ELF-1 (cell line): ENCODE data around the gene SEMA4D.
"Not testable (repeated sequence)": the region's sequence is repeated elsewhere in the genome, so short reads cannot be mapped to it uniquely, and the experiment has no call there.

Source experiments
- DNase-seq: peaks from one replicate; pipeline ENCODE4 v3.0.0-alpha.2; 2016; ENCODE audit warnings: low read depth, low spot score

The SEMA4D gene

DNA sequence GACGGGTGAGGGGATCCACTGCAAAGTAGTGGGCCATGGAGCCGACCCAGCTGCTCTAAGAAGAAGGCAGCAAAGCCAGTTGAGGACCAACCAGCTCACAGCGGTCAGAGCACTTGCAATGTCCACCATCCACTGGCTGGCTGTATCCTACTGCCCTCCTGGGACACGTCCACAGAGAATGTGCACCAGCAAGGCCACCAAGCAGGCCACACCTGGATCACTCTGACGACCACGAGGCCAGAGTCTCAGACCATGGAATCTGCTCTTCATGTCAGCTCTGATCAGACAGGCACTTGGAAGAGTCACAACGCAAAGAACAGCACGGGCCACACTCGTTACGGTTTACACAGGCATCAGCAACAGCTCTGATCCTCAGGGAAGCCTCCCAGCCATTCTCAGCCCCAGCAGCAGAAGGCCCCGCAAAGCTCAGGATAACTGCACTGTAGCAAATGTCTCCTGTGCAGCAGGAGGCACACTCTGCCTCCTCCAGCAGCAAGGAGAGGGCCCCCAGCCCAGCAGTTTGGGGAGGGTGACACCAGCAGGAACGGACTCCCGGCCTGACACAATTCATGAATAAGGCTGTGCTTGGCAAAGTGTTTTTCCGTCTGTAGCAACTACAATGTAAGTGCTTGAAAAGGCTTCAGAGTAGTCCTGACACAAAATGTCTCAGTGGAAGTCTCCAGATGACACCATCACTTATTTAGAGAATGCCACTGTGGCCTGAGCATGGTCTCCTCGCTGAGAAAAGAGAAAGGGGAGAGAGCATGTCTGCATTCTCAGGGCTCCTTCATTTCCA, 15.7 kb downstream of the SEMA4D start:
- DNase-seq: no peak

DNA sequence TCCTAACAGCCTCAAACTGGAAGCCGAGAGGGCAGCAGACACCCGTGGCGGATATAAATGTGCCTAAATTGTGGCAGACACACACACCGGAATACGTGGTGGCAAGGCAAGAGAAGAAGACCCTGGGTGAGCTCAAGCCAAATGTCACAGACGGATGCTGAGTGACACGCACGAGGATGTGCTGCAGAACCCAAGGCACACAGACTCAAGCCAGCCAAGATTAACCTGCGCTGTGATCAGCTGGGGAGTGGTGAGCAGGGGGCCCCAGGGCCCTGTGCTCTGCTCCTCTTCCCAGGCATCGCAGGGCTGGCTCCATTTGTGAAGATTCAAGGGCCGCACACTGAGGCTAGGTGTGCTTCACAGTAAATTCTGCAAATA, 16.4 kb downstream of the SEMA4D start:
- DNase-seq: no peak

DNA sequence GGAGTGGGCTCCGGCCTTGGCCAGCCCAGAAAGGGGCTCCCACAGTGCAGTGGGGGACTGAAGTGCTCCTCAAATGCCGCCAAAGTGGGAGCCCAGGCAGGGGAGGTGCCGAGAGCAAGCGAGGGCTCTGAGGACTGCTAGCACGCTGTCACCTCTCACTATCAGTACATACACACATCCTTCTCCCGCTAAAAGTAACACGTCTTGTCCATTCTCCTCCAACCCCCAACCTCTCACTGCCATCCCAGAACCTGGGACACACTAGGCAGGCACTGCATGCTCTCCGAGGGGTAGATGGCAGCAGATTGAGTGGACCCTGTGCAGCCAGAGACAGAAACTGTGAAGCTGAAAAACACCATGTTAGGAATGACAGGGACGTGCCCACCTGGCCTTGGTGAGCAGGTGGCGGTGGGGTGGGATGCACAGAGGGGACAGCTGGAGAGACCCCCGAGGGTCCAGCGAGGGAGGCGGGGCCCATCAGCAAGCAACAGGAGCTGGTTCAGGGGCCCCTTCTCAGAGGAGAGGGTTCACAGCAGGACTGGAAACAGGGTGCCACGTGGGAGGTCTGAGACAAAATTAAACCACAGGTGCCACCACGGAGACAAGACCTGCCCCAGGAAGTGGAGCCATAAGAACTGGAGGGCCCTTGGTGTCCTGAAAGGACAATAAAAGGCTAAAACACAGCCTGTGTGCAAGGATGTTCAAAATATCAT, 16.9 kb downstream of the SEMA4D start:
- no peak for DNase-seq

DNA sequence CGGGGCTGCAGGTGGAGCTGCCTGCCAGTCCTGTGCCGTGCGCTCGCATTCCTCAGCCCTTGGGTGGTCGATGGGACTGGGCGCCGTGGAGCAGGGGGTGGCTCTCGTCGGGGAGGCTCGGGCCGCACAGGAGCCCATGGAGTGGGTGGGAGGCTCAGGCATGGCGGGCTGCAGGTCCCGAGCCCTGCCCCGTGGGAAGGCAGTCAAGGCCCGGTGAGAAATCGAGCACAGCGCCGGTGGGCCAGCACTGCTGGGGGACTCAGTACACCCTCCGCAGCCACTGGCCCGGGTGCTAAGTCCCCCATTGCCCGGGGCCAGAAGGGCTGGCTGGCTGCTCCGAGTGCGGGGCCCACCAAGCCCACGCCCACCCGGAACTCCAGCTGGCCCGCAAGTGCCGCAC, 17.5 kb downstream of the SEMA4D start:
- not testable (repeated sequence) for DNase-seq

DNA sequence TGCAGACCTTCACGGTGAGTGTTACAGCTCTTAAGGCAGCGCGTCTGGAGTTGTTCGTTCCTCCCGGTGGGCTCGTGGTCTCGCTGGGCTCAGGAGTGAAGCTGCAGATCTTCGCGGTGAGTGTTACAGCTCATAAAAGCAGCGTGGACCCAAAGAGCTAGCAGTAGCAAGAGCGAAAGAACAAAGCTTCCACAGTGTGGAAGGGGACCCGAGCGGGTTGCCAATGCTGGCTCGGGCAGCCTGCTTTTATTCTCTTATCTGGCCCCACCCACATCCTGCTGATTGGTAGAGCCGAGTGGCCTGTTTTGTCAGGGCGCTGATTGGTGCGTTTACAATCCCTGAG, 18.3 kb downstream of the SEMA4D start:
- not testable (repeated sequence) for DNase-seq

DNA sequence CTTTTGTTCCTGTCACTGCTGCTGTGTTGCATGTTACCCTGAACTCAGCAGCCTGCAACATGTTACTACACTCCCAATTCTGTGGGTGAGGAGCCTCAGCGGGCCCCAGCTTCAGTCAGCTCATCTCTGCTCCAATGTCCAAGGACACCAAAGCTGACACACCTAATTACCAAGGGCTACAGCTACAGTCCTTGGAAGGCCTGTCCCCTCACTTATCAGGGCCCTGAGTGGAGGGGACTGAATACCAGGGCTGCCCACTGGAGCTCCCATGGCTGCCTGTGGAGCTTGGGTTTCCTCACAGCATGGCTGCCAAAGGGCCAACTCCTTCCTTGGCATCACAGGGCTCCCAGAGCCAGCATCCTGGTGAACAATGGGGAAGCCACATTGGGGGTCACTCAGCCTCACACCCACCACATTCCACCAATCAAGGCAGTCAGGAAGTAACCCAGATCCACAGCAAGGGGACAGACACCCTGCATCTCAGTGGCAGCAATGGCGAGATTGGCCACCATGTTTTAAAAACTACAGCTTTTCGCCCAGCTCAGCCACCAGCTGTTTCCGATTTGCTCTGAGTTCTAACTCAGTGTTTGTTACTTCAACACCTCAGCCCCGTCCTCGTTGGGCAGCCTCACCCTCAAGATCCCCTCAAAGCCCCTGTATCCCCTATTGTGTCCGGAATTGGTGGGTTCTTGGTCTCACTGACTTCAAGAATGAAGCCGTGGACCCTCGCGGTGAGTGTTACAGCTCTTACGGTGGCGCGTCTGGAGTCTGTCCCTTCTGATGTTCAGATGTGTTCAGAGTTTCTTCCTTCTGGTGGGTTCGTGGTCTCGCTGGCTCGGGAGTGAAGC, 18.9 kb downstream of the SEMA4D start:
- no peak for DNase-seq

DNA sequence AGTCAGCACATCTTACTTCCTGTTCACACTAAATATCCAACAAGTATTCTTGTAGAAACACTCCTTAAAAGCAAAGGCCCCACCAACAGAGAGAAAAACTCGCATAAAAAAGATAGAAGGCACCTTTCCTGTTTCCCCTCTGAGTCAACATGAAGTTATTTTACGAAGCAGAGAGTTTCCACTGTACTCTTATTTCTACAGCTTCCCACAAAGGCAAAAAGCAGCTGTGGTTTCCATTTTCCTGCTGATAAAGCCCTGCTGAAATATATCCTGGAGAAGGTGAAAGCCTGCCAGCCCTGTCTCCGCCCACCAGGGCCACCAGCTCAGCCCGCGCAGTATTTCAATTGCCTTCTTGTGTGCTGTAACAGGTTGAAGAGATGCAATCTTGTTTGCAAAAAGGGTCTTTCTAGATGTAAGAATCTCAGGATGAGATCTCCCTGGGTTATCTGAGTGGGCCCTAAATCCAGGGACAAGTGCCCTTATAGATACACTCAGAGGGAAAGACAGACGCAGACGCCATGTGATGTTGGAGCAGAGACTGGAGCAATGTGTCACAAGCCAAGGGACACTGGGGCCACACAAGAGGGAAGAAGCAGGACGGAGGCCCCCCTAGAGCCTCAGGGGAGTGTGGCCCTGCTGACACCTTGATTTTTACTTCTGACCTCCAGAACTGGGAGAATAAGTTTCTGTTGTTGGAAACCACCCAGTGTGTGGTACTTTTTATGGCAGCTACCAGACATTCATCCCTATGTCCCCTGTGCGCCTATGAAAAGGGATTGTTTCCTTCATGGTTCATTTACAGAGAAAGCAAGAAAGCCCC, 19.9 kb downstream of the SEMA4D start:
- DNase-seq: no peak

DNA sequence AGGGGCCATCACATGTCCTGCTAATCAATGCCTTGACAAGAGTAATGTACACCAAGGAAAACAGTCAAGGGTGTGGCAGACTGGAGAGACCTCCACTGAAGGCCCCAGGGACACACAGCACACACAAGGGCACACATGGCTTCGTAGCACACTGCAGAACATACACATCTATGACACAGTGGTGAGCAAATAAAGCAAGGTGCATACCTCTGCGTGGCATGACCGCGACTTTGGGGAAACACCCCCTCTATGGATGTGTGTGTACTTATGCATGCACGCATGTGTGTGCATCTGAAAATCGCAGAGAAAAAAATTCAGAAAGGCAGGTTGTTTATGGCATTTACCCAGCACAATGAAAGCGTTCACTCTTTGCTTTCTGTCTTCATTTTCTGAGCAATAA, 20.5 kb downstream of the SEMA4D start:
- no peak for DNase-seq

DNA sequence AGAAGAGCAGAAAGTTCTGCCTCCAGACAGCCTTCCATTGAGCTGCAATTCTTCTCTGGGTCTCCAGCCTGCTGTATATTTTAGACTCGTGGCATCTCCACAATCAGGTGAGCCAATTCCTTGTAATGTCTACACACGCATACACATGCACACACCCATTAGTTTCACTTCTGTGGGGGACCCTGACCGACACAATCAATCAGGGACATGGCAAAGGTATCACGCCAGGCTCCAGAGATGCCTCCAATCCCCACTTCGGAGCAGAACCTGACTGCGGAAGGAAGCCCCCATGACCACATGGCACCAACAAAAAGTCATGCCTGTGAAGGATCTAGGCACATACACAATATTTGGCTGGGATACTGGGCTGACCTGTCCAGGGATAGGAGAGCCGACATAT, 21.4 kb downstream of the SEMA4D start:
- no peak for DNase-seq

DNA sequence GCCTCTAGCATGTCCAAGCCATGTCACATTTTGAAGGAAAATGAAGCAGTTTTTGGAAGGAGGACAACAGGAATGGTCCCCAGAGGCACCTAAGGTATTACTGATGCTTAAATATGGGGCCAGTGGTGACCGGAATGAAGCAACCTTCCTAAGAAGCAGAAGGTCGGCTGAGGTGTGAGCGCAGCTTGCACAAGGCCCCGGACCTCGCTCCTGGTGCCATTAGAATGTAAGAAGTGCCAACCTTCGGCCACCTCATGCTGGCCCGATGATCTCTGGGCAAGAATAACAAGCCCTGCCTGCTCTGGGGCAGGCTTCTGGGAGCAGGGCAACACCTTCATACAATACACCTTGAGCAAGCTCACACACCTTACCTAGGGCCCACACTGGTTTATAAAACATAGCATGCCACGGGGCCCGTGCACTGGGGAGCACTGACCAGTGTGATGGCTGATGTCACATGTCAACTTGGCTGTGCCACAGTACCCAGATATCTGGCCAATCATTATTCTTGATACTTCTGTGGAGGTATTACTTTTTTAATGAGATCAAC, 21.9 kb downstream of the SEMA4D start:
- no peak for DNase-seq

DNA sequence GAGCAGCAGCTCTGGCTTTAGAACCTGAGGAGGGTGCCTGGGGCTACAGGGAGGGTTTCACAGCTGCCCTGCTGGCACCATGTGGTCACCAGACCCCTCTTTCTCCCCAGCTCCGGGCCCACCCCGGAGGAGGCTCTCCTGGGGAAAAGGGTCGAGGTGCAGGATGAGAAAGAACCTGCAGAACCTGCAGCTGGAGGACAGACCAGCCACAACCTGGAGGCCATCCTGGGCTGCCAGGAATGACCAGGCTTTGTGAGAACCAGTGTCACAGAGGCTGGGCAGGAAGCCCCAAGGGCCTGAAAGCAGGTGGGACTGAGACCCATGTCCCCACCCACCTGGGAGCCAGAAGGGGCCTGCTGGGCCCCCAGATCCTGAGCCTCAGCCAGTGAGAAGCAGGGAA, 23.0 kb downstream of the SEMA4D start:
- no peak for DNase-seq

DNA sequence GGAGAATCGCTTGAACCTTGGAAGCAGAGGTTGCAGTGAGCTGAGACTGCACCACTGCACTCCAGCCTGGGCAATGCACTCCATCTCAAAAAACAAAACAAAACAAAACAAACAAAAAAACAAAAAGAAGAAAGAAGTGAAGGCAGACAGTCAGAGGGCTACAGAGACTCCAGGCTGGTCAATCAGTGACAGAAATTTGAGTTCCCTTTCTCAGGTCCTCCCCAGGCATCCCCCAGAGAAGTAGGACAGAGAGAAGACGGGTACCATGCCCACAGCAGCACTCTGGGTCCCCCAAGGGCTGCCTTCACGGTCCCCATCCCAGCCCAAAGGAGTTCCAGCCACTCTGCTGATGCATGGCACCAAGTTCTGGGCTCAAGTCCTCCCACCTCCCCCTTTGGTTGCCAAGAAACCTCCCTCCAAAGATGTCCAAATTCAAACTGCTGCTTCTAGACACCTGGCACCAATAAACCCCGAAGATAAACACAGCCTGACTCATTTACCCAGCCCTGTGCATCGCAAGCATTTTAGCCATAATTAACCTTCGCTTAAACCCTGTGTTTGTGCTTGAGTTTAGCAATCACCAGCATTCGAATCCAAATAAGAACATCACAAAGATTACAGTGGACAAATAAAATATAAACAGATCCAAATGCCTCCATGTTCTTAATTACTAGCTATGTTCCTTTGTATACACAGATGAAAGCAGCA, 24.0 kb downstream of the SEMA4D start:
- DNase-seq: no peak

DNA sequence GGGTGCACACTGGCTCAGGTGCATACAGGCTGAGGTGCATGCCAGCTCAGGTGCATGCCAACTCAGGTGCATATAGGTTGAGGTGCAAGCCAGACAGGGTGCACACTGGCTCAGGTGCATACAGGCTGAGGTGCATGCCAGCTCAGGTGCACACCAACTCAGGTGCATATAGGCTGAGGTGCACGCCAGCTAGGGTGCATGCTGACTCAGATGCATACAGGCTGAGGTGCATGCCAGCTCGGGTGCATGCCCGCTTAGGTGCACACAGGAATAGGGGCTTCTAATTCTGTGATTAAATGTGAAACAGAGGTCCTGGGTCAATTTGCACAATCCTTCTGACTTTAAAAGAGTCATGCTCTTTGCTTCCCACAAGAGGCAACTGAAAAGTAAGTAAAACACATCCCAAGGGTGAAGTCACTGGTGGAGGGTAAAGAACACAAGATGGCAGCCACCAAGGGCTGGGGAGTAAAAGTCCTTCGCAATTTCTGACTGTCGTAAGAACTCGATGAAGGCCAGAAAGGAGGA, 26.1 kb downstream of the SEMA4D start:
- not testable (repeated sequence) for DNase-seq

DNA sequence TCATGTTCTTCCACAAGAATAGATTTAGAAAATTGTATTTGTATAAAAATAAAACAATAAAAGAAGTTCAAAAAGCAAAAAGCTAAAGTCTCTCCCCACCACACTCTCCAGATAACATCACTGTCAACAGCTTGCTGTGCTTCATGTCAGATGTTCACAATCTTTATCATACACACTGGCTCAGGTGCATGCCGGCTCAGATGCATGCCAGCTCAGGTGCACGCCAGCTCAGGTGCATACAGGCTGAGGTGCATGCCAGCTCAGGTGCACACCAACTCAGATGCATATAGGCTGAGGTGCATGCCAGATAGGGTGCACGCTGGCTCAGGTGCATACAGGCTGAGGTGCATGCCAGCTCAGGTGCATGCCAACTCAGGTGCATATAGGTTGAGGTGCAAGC, 26.5 kb downstream of the SEMA4D start:
- DNase-seq: no peak

DNA sequence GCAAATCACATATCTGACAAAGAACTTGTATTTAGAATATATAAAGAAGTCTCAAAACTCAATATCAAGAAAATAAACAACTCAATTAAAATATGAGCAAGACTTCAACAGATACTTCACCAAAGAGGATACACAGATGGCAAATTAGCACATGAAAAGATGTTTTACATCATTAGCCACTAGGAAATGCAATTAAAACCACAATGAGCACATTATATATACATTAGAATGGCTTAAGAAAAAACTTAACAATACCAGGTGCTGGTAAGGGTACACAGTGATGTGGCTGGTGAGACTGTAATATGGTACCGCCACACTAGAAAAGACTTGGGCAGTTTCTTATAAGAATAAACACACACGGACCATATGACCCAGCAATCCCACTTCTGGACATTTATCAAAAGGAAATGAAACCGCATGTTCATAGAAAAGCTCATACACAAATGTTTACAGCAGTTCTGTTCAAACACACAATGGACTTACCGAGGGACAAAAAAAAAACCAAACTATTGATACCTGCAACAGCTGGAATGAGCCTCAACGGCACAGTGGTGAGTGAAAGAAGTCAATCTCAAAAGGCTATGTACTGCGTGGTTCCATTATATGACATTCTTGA, 27.6 kb downstream of the SEMA4D start:
- DNase-seq: no peak

DNA sequence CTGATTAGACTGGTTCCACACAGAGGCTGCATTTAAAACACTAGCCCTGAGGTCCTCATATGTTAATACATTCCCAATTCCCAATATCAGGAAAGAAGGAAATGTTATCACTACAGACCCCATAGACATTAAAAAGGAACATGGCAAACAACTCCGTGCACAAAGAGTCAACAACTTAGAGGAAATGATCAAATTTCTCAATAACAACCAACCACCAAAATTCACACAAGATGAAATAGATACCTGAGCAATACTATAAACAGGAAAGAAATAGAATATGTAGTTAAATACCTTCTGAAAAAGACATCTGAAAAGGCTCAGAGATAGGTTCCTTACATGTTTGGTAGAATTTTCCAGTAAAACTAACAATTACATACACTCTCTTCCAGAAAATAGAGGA, 28.9 kb downstream of the SEMA4D start:
- no peak for DNase-seq

DNA sequence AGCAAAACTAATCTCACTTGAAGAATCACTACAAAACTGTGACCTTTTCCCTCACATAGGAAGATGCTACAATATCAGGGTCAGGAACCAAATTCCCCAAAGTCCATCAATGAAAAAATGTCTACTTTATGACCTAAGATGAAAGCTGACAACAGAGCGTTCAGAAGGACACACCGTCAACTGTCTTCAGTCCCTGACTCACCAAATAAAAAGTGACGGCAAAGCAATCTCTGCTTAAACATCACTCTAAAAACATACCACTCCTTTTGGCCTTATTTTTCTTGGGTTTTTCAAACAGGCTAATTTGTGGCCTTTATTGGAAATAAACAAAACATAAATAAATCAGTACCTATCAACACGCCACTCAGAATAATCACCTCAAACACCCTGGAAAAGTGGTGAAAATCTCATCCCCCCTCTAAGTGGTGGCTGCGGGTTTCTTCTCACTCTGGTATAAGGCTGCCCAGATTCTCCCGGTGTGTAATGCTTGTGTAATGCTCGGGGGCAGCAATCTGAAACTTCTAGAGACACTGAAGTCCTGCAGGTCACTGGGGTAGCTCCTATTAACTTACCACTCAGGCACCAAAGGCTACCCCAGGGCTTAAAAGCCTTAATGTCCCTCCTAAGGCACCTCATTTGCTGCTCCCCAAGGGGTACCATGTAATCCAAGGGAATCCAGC, 29.5 kb downstream of the SEMA4D start:
- no peak for DNase-seq

DNA sequence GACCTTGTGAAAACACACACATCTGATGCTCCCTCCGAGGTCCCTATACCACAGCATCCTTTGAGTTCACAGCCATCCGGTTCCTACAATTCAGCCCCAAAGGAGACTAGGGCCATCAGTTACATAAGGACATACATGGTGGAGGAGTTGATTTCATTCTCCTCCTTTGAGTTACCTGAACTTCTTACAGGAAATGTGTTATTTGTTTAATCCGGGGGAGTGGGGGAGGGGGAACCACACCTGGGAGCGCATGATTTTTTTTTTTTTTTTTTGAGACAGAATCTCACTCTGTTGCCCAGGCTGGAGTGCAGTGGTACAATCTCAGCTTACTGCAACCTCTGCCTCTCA, 30.7 kb downstream of the SEMA4D start:
- no peak for DNase-seq

DNA sequence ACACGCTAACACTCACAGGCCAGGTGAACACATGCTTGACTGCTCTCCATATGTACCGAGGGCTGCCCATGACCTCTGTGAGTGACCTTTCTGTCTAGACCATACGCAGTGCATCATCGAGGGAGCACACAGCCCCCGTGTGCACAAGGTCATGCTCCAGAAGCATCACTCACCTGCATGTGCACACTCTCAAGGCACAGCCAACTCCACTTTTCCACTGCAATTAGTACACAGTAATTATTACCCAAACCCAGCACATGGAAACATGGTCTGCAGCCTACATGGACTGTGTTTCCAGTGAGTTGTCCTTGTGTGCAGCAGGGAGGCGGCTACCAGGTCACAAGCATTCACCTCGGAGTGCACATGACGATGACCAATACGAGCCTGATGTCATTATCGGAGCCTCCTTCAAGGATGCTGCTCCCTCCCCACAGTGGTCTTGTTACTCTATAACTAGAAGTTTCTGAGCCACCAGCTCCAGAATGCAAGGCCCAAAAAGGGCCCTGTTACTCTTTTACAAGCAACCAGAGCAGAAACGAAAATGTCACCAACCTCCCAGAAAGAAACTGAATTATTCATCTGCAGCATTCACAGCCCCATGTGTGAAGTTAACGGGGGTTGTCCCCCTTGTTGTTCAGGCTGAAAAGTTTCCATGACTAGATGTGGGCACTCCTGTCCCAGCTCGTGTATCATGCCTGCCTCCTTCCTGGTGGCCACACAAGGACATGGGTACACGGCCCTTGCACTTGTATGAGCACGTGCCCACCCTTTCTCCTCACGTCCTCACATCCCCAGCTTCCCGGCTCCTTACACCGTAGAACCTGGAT, 31.2 kb downstream of the SEMA4D start:
- no peak for DNase-seq
